ENCODE measurements around the gene ACCS.

ACCS gene

GRCh38 chr11:44032299-44033085 is 33.6 kb upstream of the ACCS start:
- Mint-ChIP-seq H3K9me3 (no peaks in the 10 kb centered on the region), H3K4me1 (no peaks in the 10 kb centered on the region), H3K36me3 (no peaks in the 10 kb centered on the region), H3K27me3 (peaks cover 24% of the 10 kb centered on the region), H3K4me3 (no peak overlapping the region), H3K27ac (no peak overlapping the region)
- ATAC-seq (ENCODE audit: low read depth): no peak
- DNase-seq (ENCODE audit: low spot score in 2 of 2): no peak

GRCh38 chr11:44033411-44033850 is 32.6 kb upstream of the ACCS start:
- ATAC-seq (ENCODE audit: low read depth) (no peak), DNase-seq (ENCODE audit: low spot score in 2 of 2) (no peak)
- H3K27me3 Mint-ChIP-seq: peaks cover 31% of the 10 kb centered on the region
- H3K9me3 Mint-ChIP-seq: no peaks in the 10 kb centered on the region
- no peaks in the 10 kb centered on the region for H3K36me3 Mint-ChIP-seq
- H3K27ac Mint-ChIP-seq: no peak overlapping the region
- no peaks in the 10 kb centered on the region for H3K4me1 Mint-ChIP-seq
- no peak overlapping the region for H3K4me3 Mint-ChIP-seq

GRCh38 chr11:44033856-44034255 is 32.2 kb upstream of the ACCS start:
- no peak for DNase-seq (ENCODE audit: low spot score in 2 of 2)
- Mint-ChIP-seq H3K4me1 (no peaks in the 10 kb centered on the region), H3K36me3 (no peaks in the 10 kb centered on the region), H3K9me3 (no peaks in the 10 kb centered on the region), H3K4me3 (no peak overlapping the region), H3K27ac (no peak overlapping the region), H3K27me3 (peaks cover 32% of the 10 kb centered on the region)
- ATAC-seq (ENCODE audit: low read depth): no peak

GRCh38 chr11:44034639-44035038 is 31.4 kb upstream of the ACCS start:
- Mint-ChIP-seq H3K36me3 (no peaks in the 10 kb centered on the region), H3K4me3 (no peak overlapping the region), H3K27me3 (peaks cover 29% of the 10 kb centered on the region), H3K27ac (no peak overlapping the region), H3K4me1 (no peaks in the 10 kb centered on the region), H3K9me3 (no peaks in the 10 kb centered on the region)
- DNase-seq (ENCODE audit: low spot score in 2 of 2) (no peak), ATAC-seq (ENCODE audit: low read depth) (no peak)

- no peaks in the 10 kb centered on the region for H3K4me1 Mint-ChIP-seq
- no peak overlapping the region for H3K27ac Mint-ChIP-seq
- H3K36me3 Mint-ChIP-seq: no peaks in the 10 kb centered on the region
- DNase-seq (ENCODE audit: low spot score in 2 of 2): no peak
- H3K4me3 Mint-ChIP-seq: no peak overlapping the region
- peaks cover 21% of the 10 kb centered on the region for H3K27me3 Mint-ChIP-seq
- no peak for ATAC-seq (ENCODE audit: low read depth)
- H3K9me3 Mint-ChIP-seq: peaks cover 7% of the 10 kb centered on the region
These were observed 29.0 kb upstream of the ACCS start for GRCh38 chr11:44036811-44037657.

GRCh38 chr11:44037658-44037998 is 28.4 kb upstream of the ACCS start:
- Mint-ChIP-seq H3K4me3 (no peak overlapping the region), H3K9me3 (peaks cover 7% of the 10 kb centered on the region), H3K27me3 (peaks cover 16% of the 10 kb centered on the region), H3K36me3 (no peaks in the 10 kb centered on the region), H3K27ac (no peak overlapping the region), H3K4me1 (no peaks in the 10 kb centered on the region)
- DNase-seq (ENCODE audit: low spot score in 2 of 2): no peak
- no peak for ATAC-seq (ENCODE audit: low read depth)

- Mint-ChIP-seq H3K4me3 (no peak overlapping the region), H3K4me1 (no peaks in the 10 kb centered on the region), H3K36me3 (no peaks in the 10 kb centered on the region), H3K27me3 (peaks cover 11% of the 10 kb centered on the region), H3K27ac (no peak overlapping the region), H3K9me3 (peaks cover 7% of the 10 kb centered on the region)
- DNase-seq (ENCODE audit: low spot score in 2 of 2) (no peak), ATAC-seq (ENCODE audit: low read depth) (no peak)
These were observed 22.9 kb upstream of the ACCS start for GRCh38 chr11:44043157-44043556.

GRCh38 chr11:44046182-44046581 is 19.9 kb upstream of the ACCS start:
- Mint-ChIP-seq H3K36me3 (no peaks in the 10 kb centered on the region), H3K27me3 (peaks cover 12% of the 10 kb centered on the region), H3K9me3 (peaks cover 2% of the 10 kb centered on the region), H3K27ac (no peak overlapping the region), H3K4me1 (no peaks in the 10 kb centered on the region), H3K4me3 (no peak overlapping the region)
- no peak for ATAC-seq (ENCODE audit: low read depth)
- no peak for DNase-seq (ENCODE audit: low spot score in 2 of 2)

GRCh38 chr11:44047298-44047697 is 18.8 kb upstream of the ACCS start:
- no peak overlapping the region for H3K4me3 Mint-ChIP-seq
- H3K4me1 Mint-ChIP-seq: no peaks in the 10 kb centered on the region
- DNase-seq (ENCODE audit: low spot score in 2 of 2): no peak
- no peak overlapping the region for H3K27ac Mint-ChIP-seq
- ATAC-seq (ENCODE audit: low read depth): no peak
- no peaks in the 10 kb centered on the region for H3K36me3 Mint-ChIP-seq
- H3K27me3 Mint-ChIP-seq: peaks cover 12% of the 10 kb centered on the region
- H3K9me3 Mint-ChIP-seq: no peaks in the 10 kb centered on the region

GRCh38 chr11:44047931-44048431 is 18.1 kb upstream of the ACCS start, which contains the start of gene ACCSL:
ACCSL (plus strand) TSS chr11:44047981; CDS start chr11:44048037, 56 bp downstream.
- Mint-ChIP-seq H3K27me3 (peaks cover 12% of the 10 kb centered on the region), H3K27ac (no peak within 1 kb of the TSS), H3K36me3 (no peaks in the 10 kb centered on the region), H3K4me1 (no peaks in the 10 kb centered on the region), H3K9me3 (no peaks in the 10 kb centered on the region), H3K4me3 (no peak within 1 kb of the TSS)
- ATAC-seq (ENCODE audit: low read depth) (no peak), DNase-seq (ENCODE audit: low spot score in 2 of 2) (no peak)

GRCh38 chr11:44049832-44050231 is 16.2 kb upstream of the ACCS start:
- DNase-seq (ENCODE audit: low spot score in 2 of 2) (no peak), ATAC-seq (ENCODE audit: low read depth) (no peak)
- no peaks in the 10 kb centered on the region for H3K36me3 Mint-ChIP-seq
- H3K9me3 Mint-ChIP-seq: no peaks in the 10 kb centered on the region
- no peak overlapping the region for H3K4me3 Mint-ChIP-seq
- H3K4me1 Mint-ChIP-seq: no peaks in the 10 kb centered on the region
- H3K27me3 Mint-ChIP-seq: peaks cover 12% of the 10 kb centered on the region
- H3K27ac Mint-ChIP-seq: no peak overlapping the region

- Mint-ChIP-seq H3K4me1 (no peaks in the 10 kb centered on the region), H3K4me3 (no peak overlapping the region), H3K36me3 (no peaks in the 10 kb centered on the region), H3K27ac (no peak overlapping the region), H3K9me3 (no peaks in the 10 kb centered on the region), H3K27me3 (peaks cover 11% of the 10 kb centered on the region)
- DNase-seq (ENCODE audit: low spot score in 2 of 2) (no peak), ATAC-seq (ENCODE audit: low read depth) (no peak)
These were observed 14.9 kb upstream of the ACCS start for GRCh38 chr11:44051171-44051570.

- H3K27ac Mint-ChIP-seq: no peak overlapping the region
- H3K4me1 Mint-ChIP-seq: no peaks in the 10 kb centered on the region
- H3K27me3 Mint-ChIP-seq: no peaks in the 10 kb centered on the region
- no peak overlapping the region for H3K4me3 Mint-ChIP-seq
- DNase-seq (ENCODE audit: low spot score in 2 of 2): no peak
- no peak for ATAC-seq (ENCODE audit: low read depth)
- no peaks in the 10 kb centered on the region for H3K9me3 Mint-ChIP-seq
- no peaks in the 10 kb centered on the region for H3K36me3 Mint-ChIP-seq
These were observed 8.7 kb upstream of the ACCS start for GRCh38 chr11:44057340-44057739.

GRCh38 chr11:44058275-44058674 is 7.8 kb upstream of the ACCS start:
- Mint-ChIP-seq H3K27me3 (no peaks in the 10 kb centered on the region), H3K9me3 (no peaks in the 10 kb centered on the region), H3K4me3 (no peak overlapping the region), H3K27ac (no peak overlapping the region), H3K4me1 (no peaks in the 10 kb centered on the region), H3K36me3 (no peaks in the 10 kb centered on the region)
- DNase-seq (ENCODE audit: low spot score in 2 of 2): no peak
- ATAC-seq (ENCODE audit: low read depth): no peak
